MCF 10A (cell line): ENCODE results near the gene HMGN1. TPM values are rescaled to one million over a fixed set of nuclear protein-coding genes. Genes with fewer than 3 reads are reported as not detected.

Source experiments
- BruUV-seq: library from RNA; stranded (reverse); fragments of 400-500 nt; replicated peaks from 2 replicates; lab custom pipeline; 2021; lab: Mats Ljungman, UMichigan
- CTCF ChIA-PET: fragments of 300-600 bp; sonication (Branson Sonifier 250); formaldehyde crosslinking; extraction: SDS; loops from one replicate; lab custom pipeline; 2021; ENCODE audit warnings: antibody characterized with exemption, inconsistent platforms; lab: Yijun Ruan, JAX
- POLR2A ChIA-PET: fragments of 300-600, 350-650 bp; sonication (Branson Sonifier 250); formaldehyde crosslinking; extraction: SDS; loops from one replicate; lab custom pipeline; 2020; ENCODE audit warnings: antibody characterized with exemption, inconsistent platforms; lab: Yijun Ruan, JAX
- DNase-seq: peaks from one replicate; pipeline ENCODE4 v3.0.0-alpha.2; 2018; ENCODE audit not compliant: unreplicated experiment
- H3K27ac Mint-ChIP-seq: one replicate; pipeline ENCODE4 v1.8.0; 2022; ENCODE audit warnings: mild to moderate bottlenecking, low read depth, mixed read lengths; ENCODE audit not compliant: unreplicated experiment
- H3K27me3 Mint-ChIP-seq: one replicate; pipeline ENCODE4 v1.8.0; 2022; ENCODE audit warnings: mixed read lengths; ENCODE audit not compliant: insufficient read depth, unreplicated experiment
- H3K36me3 Mint-ChIP-seq: one replicate; pipeline ENCODE4 v1.8.0; 2022; ENCODE audit warnings: mild to moderate bottlenecking, moderate library complexity, mixed read lengths; ENCODE audit not compliant: insufficient read depth, unreplicated experiment
- H3K4me1 Mint-ChIP-seq: one replicate; pipeline ENCODE4 v1.8.0; 2022; ENCODE audit warnings: mixed read lengths; ENCODE audit not compliant: insufficient read depth, unreplicated experiment
- H3K4me3 Mint-ChIP-seq: one replicate; pipeline ENCODE4 v1.8.0; 2022; ENCODE audit warnings: mild to moderate bottlenecking, moderate library complexity, mixed read lengths; ENCODE audit not compliant: unreplicated experiment
- H3K9me3 Mint-ChIP-seq: one replicate; pipeline ENCODE4 v1.8.0; 2022; ENCODE audit warnings: mixed read lengths; ENCODE audit not compliant: unreplicated experiment
- intact Hi-C: fragments of 100-400 bp; cut with micrococcal nuclease; formaldehyde crosslinking; loops from 2 replicates; pipeline ENCODE4 v1.14.1; 2022
- total RNA-seq: library from RNA; stranded (reverse); gene quantifications from 2 replicates; pipeline ENCODE4 v1.2.3, GENCODE V29; 2022
- TF ChIP-seq, protein P1 (sequence below): fragments of 200-600 bp; IDR thresholded peaks from one replicate; pipeline ENCODE4 v1.8.0; 2022; ENCODE audit warnings: antibody characterized with exemption, mild to moderate bottlenecking; ENCODE audit not compliant: unreplicated experiment

The HMGN1 gene
- total RNA-seq, 1 experiment from 2014 or later = 360 TPM

DNA sequence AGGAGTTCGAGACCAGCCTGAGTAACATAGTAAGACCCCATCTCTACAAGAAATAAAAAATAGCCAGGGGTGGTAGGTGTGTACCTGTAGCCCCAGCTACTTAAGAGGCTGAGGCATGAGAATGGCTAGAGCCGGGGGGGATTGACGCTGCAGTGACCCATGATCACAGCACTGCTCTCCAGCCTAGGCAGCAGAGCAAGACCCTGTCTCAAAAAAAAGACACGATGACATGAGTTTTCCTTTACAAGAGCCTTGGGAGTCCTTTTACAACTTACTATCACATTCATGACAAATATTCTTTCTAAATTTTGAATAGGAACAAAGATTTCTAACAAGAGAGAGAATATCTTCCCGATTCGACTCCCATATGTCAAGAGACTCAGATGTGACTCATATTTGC is 32.2 kb downstream of the HMGN1 start:
- Mint-ChIP-seq H3K4me3 (no peak overlapping the region), H3K9me3 (no peaks in the 10 kb centered on the region), H3K27ac (peak overlapping the region; percentile 1), H3K36me3 (peaks cover 6% of the 10 kb centered on the region), H3K4me1 (peaks cover 24% of the 10 kb centered on the region), H3K27me3 (no peaks in the 10 kb centered on the region)
- TF ChIP-seq, protein P1, sequence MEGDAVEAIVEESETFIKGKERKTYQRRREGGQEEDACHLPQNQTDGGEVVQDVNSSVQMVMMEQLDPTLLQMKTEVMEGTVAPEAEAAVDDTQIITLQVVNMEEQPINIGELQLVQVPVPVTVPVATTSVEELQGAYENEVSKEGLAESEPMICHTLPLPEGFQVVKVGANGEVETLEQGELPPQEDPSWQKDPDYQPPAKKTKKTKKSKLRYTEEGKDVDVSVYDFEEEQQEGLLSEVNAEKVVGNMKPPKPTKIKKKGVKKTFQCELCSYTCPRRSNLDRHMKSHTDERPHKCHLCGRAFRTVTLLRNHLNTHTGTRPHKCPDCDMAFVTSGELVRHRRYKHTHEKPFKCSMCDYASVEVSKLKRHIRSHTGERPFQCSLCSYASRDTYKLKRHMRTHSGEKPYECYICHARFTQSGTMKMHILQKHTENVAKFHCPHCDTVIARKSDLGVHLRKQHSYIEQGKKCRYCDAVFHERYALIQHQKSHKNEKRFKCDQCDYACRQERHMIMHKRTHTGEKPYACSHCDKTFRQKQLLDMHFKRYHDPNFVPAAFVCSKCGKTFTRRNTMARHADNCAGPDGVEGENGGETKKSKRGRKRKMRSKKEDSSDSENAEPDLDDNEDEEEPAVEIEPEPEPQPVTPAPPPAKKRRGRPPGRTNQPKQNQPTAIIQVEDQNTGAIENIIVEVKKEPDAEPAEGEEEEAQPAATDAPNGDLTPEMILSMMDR = no peak
- BruUV-seq = no TSS peak
- intact Hi-C loops = no loop called here
- no peak for DNase-seq
- CTCF ChIA-PET = interaction anchor here (0.7 to 1.7 kb wide), 2 partner anchors 10 to 71 kb away, joined by 4 read pairs; no protein-coding TSS in a partner anchor
- POLR2A ChIA-PET = interaction anchor here (0.8 to 7.7 kb wide), 3 partner anchors 30 to 64 kb away, joined by 3 to 226 read pairs (median 3); partner anchors contain the start of gene HMGN1

DNA sequence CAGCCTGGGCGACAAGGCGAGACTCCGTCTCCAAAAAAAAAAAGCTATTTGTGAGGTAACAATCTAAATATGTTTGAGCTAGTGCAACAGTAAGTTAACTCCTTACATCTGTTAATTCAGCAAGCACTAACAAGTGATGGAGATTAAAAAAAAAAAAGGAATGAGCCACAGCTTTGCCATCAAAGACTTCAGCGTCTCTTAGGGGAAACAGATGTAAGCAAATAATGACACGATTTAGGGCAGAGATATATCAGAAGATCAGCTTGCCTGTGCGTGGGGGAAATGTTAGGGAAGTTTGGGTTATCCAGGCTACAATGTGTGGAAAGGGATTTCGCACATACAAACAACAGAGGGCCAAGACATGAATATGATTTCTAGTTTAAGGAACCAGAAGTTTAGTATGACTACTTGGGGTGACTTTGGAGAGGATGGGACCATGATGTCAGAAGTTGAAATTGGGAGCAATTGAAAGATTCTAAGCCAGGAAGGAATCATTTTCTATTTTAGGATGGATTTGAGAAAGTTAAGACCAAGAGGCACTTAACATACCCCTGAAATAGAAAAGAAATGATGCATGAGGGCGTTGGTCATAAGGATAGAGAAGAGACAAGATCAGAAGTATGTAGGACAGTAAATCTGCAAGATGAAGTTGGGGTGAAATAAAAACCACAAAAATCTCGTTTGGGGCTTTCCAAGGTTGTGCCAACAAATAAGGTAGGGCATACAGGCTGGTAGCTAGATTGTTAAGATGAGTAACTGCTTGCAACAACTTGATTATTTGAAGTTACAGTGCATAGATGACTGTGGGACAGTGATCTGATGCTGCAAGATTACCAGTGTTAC is 33.1 kb downstream of the HMGN1 start:
- no TSS peak for BruUV-seq
- Mint-ChIP-seq H3K4me1 (peaks cover 20% of the 10 kb centered on the region), H3K27ac (peak overlapping the region; percentile 1), H3K27me3 (no peaks in the 10 kb centered on the region), H3K36me3 (peaks cover 15% of the 10 kb centered on the region), H3K9me3 (no peaks in the 10 kb centered on the region), H3K4me3 (peak overlapping the region; percentile 1)
- POLR2A ChIA-PET = interaction anchor here (0.8 to 7.7 kb wide), 8 partner anchors 15 to 131 kb away, joined by 3 to 226 read pairs (median 6); partner anchors contain the start of genes HMGN1 and PSMG1
- DNase-seq = peak; percentile 21
- CTCF ChIA-PET = interaction anchor here (0.7 to 1.4 kb wide), 2 partner anchors 72 to 124 kb away, joined by 4 read pairs; no protein-coding TSS in a partner anchor
- intact Hi-C loops = no loop called here
- TF ChIP-seq, protein P1 = no peak

DNA sequence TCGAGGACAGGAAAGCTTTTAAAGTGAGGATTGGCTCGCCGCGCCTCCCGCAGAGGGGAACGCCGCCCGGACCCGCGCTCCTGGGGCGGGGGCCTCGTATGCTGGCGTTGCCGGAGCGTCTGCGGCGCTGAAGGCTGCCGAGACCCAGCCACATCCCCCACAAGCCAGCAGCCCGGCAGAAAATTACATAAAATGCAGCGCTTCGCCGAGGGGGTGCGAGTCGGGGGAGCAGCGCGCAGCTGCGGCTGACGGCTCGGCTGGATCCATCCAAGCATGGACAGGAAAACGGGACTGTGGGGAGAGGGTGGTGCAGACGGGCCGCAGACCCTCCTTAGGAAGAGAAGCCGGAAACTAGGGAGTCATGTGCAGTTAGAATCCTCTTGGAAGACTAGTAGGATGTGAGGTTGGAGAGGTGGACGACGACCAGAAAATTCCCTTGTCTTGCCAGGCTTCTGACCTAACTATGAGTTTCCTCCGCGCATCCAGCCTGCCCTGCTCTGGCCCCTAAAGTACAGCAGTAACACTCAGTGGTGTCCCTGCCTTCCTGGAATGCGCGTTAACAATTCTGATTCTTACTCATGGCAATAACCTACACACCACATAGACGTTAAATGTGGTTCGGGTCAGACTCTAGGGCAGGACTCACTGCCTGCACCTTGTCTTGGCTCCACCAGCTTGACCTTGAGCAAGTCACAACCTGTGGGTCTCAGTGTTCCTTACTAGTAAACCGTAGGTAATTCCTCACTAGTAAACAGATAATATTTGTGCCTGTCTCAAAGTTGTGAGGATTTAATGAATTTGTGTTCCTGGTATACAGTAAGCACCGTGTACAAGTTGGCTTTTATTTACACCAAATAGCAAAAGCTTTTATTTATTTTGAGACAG is 34.5 kb downstream of the HMGN1 start:
- BruUV-seq = TSS peak; percentile 71
- intact Hi-C loops = loop anchor here (1.0 kb wide), 1 partner anchor 34 kb away; no protein-coding TSS in a partner anchor
- Mint-ChIP-seq H3K27ac (peak overlapping the region; percentile 94), H3K27me3 (no peaks in the 10 kb centered on the region), H3K4me3 (peak overlapping the region; percentile 76), H3K36me3 (peaks cover 30% of the 10 kb centered on the region), H3K9me3 (no peaks in the 10 kb centered on the region), H3K4me1 (peaks cover 20% of the 10 kb centered on the region)
- TF ChIP-seq, protein P1 = no peak
- ChIA-PET POLR2A (interaction anchor here (0.7 to 7.7 kb wide), 14 partner anchors 11 to 130 kb away, joined by 3 to 226 read pairs (median 6); partner anchors contain the start of genes HMGN1 and PSMG1), CTCF (interaction anchor here (1.4 kb wide), 1 partner anchor 126 kb away, joined by 4 read pairs; no protein-coding TSS in a partner anchor)
- DNase-seq = peak; percentile 44
